Hematopoietic multipotent progenitor cell treated with erythropoietin and hydrocortisone succinate and interleukin-3 and kit ligand, for 8 days (in vitro differentiated cells): ENCODE data around the gene RIMBP2.

Experiments used
- DNase-seq: peaks from one replicate; pipeline ENCODE4 v3.0.0-alpha.2; 2015

The RIMBP2 gene

GRCh38 chr12:130347588-130347987, 368.5 kb downstream of the RIMBP2 start:
- DNase-seq: no peak
